Activated effector memory CD4-positive, alpha-beta T cell treated with Interleukin-2 at 50 U/mL for 16 hours (primary cell): ENCODE measurements around the gene NSUN5.
"Not testable (repeated sequence)": the region's sequence is repeated elsewhere in the genome, so short reads cannot be mapped to it uniquely, and the experiment has no call there.

ENCODE experiments used
- DNase-seq: peaks from one replicate; pipeline ENCODE4 v3.0.0-alpha.2; 2020

The NSUN5 gene

GRCh38 chr7:73308665-73309214 lies at the start of gene NSUN5:
Gene NSUN5, minus strand, starts transcription at chr7:73308826. Its CDS starts 36 bp downstream, at chr7:73308790.
- DNase-seq: peak; percentile 86

GRCh38 chr7:73356159-73356558 lies 47.5 kb upstream of the NSUN5 start:
- no peak for DNase-seq

DNA sequence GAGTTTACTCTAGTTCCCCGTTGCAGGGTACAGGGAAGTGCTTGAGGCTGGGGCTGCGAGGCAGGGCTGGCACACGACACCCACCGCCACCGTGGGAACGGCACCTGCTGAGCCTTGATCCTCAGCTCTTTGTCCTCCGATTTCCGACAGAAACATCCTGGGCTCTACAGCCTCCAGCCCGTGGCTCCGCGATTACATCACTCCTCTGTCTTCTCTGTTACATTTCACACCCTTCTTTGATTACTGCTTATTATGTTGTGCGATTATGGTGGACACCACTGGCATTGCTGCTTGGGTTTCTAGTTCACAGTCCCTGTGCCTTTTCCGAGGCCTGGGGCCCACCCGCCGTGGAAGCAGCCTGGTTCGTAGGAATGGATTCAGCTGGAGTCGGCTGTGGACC lies 46.2 kb upstream of the NSUN5 start:
- no peak for DNase-seq

- DNase-seq: no peak
Measured at GRCh38 chr7:73354196-73354595, 45.6 kb upstream of the NSUN5 start.

DNA sequence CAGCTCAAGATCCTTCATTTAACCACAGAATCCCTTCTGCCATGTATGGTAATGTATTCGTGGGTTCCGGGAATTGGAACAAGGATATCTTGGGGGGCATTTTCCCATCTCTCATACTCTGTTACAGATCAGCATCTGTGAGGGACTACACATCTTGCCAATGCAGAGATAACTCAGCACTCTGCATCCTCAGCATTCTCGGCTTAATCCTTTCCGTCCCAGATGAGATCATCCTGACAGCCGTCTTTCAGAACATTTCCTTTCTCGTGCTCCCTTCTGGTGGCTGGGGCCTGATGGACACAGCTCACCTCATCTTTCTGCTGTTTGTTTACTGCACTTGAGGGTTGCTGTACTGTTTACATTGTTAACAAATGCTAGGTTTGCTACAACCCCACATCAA lies 44.6 kb upstream of the NSUN5 start:
- DNase-seq: no peak

DNA sequence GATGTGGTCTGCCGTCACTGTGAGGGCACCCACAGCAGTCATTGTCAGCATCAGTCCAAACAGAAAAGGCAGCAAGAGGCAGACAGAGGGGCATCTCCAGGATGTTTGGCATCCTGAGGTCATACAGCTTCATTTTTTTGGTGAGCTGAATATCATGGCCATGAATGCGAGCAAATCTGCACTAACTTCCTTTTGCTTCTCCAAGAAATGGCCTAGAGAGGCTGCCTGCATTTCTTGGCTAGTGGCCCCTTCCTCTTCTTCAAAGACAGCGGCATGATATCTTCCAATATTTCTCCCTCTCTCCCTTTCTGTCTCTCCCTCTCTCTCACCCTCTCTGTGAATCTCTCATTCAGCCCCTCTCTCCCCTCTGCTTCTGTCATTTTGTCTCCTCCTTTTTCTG lies 44.2 kb upstream of the NSUN5 start:
- no peak for DNase-seq

- no peak for DNase-seq
Measured at GRCh38 chr7:73351447-73352167, 43.0 kb upstream of the NSUN5 start.

DNA sequence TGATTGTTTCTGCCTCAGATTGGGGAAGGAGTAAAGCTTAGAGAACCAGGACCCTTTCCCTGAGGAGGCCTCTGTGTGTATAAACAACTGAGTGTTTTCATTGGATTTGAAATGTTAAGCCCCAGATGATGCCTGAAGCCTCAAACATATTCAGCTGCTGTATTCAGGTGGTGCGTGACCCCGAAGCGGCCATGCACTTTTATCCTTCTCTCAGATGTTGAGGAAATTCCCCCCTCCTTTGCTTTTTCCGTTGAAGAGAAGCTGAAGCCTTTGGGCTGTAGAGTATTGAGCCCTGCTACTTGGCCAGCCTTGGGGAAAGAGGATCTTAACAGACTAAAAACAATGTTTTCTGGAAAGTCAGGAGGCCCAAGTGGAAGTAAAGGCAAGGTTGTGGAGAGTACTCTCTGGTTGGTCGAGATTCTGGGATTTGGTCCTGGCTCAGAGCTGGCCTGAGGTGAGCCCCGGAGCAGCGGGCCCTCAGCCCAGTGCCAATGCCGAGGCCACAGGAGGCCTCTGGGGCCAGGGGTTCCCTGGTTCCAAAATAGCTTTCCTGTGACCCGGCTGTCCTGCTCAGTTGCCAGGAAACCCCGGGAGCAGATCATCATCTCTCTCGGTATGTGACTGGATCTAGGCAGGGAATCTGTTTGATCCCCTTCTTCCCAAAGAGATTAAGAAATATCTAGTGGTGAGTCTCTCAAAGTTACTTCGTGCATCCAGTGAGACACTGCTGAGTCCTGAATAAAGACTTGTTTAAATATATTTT lies 41.9 kb upstream of the NSUN5 start:
- DNase-seq: no peak

GRCh38 chr7:73349763-73350162 lies 41.1 kb upstream of the NSUN5 start:
- no peak for DNase-seq

GRCh38 chr7:73345951-73346350 lies 37.3 kb upstream of the NSUN5 start:
- DNase-seq: no peak

DNA sequence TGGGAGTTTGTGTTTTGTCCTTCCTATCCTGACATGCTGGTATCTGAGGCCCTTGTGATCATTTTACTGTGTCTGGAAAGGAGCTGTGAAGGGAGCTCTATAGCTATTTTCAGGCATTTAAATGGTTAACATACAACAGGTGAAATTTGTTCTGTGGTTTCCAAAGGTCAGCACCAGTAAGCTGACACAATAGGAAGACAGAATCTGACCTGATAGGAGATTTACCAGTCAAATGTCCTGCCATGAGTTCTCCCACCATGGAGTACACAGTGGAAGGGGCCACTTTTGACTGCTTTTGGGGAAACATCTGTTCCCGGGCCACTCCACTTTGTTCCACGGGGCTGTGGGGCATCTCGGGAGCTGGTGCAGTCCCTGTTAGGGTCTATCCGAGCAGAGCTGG lies 36.9 kb upstream of the NSUN5 start:
- no peak for DNase-seq

DNA sequence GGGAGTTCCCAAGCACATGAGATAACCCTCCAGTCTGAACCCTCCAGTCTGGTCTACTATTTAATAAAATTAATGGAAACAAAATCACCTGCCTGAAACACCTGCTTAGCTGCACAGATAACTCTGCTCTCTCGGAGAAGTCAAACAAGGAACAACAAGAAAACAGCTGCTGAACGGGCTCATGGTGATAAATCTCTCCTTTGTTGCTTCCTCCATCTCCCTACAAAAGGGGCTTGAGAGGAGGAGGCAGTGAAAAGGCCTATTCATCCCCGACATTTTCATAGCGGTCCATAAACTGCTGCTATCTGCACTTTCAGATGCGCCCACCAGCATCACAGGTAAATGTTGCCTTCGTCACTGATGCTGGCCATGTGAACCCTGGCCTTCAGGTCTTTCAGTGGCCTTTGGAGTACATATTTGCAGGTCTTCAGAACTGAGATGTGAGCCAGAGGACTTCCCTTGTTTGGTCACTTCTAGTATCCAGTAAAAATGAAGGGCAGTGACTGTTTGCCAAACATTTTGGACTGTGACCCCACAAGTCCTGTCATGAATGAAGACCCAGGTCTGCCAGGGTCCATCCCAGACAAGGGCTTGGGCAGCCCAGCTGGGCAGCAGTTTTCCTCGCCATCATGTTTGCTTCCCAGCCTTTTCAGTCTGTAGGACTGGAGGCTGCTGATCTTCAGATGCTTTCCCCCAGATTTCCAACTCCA lies 35.2 kb upstream of the NSUN5 start:
- DNase-seq: no peak

- DNase-seq: no peak
Measured at GRCh38 chr7:73342645-73343044, 34.0 kb upstream of the NSUN5 start.

GRCh38 chr7:73341877-73342276 lies 33.3 kb upstream of the NSUN5 start:
- no peak for DNase-seq

GRCh38 chr7:73340514-73340913 lies 31.9 kb upstream of the NSUN5 start:
- DNase-seq: no peak

DNA sequence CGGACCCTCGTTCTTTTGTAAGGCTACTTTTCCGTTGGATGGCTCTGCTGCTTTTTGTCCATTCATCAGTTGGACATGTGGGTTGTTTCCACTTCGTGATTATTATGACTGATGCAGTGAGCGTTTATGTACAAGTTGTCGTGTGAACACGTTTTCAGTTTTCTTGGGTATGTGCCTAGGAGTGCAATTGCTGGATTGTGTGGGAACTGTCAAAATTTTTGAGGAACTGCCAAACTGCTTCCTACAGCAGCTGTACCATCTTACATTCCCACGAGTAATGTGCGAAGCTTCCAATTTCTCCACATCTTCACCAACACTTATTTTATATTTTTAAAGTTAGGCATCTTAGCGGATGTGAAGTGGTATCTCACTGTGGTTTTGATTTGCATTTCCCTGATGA lies 29.7 kb upstream of the NSUN5 start:
- no peak for DNase-seq

GRCh38 chr7:73332447-73332846 lies 23.8 kb upstream of the NSUN5 start:
- DNase-seq: no peak

DNA sequence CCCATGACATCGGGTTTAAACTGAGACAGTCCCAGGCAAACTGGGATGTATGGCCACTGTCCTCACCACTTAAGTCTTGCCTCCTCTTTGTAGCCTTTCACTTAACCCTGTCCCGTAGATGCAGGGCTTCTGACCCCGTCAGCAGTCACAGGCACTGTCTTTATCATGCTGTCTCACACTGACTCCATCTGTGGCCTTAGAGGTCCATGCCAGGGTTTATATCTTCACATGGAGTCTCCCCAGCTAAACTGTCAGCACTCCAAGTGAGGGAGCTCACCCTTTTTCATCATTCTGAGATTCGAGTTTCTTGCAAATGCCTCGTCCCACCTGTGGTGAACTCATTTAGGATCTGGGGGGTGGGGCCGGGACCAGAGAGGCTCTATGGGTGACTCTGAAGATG lies 22.1 kb upstream of the NSUN5 start:
- DNase-seq: no peak

GRCh38 chr7:73329861-73330581 lies 21.4 kb upstream of the NSUN5 start:
- no peak for DNase-seq

- DNase-seq: no peak
Measured at GRCh38 chr7:73328696-73329095, 20.1 kb upstream of the NSUN5 start.

- not testable (repeated sequence) for DNase-seq
Measured at GRCh38 chr7:73327922-73328321, 19.3 kb upstream of the NSUN5 start, which contains the start of the genes FKBP6 and TRIM50. Gene FKBP6, plus strand, starts transcription at chr7:73328161. Its CDS starts 268 bp downstream, at chr7:73328429. Gene TRIM50, minus strand, starts transcription at chr7:73328082. Its CDS starts 3,295 bp downstream, at chr7:73324787.

DNA sequence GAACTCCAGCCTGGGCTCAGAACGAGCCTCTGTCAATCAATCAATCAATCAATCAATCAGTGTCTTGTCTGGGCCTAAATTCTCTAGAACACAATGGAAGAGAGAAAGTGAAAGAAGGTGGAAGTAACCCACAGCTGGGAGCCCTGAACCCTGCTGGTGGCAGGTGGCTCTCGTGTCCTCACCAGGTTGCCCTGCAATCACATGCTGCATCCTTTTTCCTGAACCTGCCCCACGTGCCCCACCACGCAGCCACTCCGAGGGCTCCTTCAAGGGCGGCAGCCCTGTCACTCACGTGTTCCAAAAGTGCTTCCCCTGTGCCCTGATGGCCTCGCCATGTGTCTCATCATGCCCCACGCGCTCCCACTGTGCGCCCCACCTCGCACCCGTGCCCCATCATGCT lies 18.8 kb upstream of the NSUN5 start:
- DNase-seq: not testable (repeated sequence)

GRCh38 chr7:73325424-73325823 lies 16.8 kb upstream of the NSUN5 start:
- DNase-seq: not testable (repeated sequence)
